GM18868 (cell line): ENCODE data around the gene ARSA.
"Not testable (repeated sequence)": the region's sequence is repeated elsewhere in the genome, so short reads cannot be mapped to it uniquely, and the experiment has no call there.

ENCODE experiments used
- ATAC-seq: cut with Tn5 transposase; IDR thresholded peaks from one replicate; pipeline ENCODE4 v1.9.1; 2021; ENCODE audit warnings: mild to moderate bottlenecking, moderate library complexity; ENCODE audit not compliant: unreplicated experiment

The ARSA gene

GRCh38 chr22:50627642-50628542, at the start of gene ARSA:
ARSA (minus strand) TSS chr22:50628152; CDS start chr22:50627779, 373 bp downstream.
- ATAC-seq: peak; percentile 75

- ATAC-seq: no peak
Observed at GRCh38 chr22:50676661-50677492, 48.9 kb upstream of the ARSA start.

- ATAC-seq: no peak
Observed at GRCh38 chr22:50676180-50676636, 48.3 kb upstream of the ARSA start.

DNA sequence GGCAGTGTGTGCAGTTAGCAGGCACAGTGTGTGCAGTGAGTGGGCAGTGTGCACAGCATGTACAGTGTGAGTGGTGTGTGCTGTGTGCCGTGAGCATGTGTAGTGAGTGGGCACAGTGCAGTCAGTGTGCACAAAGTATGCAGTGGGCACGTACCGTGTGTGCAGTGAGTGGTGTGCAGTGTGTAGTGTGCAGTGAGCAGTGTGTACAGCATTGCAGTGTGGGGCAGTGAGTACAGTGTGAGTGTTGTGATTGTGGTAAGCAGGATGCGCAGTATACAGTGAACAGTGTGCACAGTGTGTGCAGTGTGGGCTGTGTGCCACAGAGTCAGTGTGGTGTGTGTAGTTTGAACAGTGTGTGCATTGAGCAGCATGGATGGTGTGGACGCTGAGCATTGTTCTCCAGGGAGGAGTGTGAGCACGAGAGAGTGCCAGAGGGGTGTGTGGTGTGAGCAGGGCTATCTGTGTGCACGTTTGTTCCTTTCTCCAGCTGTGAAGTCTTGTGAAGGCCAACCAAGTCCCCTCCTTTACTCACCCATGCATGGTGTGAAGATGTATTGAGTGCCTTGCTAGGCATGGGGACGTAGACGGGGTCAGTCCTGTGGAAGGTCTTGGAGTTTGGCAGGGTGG, 47.7 kb upstream of the ARSA start:
- no peak for ATAC-seq

DNA sequence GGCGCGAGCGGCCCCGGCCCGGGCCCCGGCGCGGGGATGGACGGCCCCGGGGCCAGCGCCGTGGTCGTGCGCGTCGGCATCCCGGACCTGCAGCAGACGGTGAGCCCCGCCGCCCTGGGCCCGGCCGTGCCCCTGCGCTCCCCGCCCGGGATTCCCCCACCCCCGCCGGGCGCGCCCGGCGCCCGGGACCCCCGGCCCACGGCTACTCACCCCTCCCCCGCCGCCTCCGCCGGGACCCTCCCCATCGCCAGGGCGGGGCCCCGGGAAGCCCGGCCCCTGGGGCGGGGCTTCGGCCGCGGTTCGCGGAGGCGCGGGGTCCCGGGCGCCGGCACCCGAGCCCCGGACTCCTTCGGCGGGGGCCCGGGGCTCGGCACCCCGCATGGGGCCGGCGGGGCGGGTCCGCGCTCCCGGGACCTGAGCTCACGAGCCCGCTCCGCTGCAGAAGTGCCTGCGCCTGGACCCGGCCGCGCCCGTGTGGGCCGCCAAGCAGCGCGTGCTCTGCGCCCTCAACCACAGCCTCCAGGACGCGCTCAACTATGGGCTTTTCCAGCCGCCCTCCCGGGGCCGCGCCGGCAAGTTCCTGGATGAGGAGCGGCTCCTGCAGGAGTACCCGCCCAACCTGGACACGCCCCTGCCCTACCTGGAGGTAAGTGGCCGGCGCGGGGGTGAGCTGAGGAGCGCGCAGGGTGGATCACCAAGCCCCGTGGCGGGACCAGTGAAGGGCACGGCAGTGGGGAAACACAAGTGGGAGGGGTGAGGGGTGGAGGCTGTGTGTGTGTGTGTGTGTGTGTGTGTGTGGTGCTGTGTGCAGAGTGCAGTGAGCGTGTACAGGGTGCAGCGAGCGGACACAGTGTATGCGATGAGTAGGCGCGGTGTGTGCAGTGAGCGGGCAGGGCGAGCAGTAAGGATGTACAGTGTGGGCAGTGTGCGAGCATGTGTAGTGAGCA, 46.9 kb upstream of the ARSA start:
- ATAC-seq: no peak

- ATAC-seq: no peak
Observed at GRCh38 chr22:50674130-50674500, 46.2 kb upstream of the ARSA start.

DNA sequence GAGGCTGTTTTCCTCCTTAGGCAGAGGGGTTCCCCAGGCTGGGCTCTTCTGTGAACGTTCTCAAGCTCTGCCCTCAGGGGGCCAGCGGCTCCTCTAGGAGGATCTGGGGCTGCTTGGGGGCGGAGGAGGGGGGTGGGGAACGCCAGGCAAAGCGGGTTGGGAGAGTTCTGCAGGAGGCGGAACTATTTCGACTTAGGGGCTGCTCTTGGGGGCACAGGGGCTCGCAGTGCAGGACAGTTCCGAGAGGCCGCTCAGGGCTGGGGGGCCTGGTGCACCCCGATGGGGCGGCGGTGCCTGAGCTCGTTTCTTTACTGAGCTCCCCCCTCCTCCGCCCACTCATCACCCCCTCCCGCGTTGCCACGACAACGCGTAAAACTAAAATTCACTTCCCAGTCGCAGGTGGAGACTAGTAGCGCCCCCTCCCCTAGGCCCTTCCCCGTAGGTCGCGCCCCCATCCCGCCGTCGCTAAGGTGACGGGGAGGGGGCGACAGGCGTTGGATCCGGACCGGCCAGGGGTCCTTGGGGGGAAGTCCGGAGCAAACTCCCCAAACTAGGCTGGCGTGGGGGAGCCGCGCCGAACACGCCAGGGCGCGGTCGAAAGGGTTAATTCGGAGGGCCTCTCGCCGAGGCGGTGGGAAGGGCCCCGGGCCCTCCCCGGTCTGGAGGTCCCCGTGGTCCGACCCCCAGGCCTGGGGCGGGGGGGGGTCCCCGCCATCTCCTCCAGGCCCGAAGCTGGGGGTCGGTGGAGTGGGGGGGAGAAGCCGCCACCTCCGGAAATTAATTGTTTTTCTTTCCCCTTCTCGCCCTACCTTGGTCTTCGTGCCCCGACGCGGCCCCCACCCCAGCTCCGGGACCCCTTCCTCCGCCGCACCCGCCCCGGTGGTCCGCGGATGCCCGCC, 45.5 kb upstream of the ARSA start:
- ATAC-seq: no peak

- no peak for ATAC-seq
Observed at GRCh38 chr22:50672471-50673230, 44.7 kb upstream of the ARSA start, which contains the start of gene SHANK3. SHANK3 (plus strand) TSS chr22:50672823.

- ATAC-seq: no peak
Observed at GRCh38 chr22:50672041-50672440, 44.1 kb upstream of the ARSA start.

- ATAC-seq: no peak
Observed at GRCh38 chr22:50671641-50672040, 43.7 kb upstream of the ARSA start.

GRCh38 chr22:50670914-50671538, 43.1 kb upstream of the ARSA start:
- no peak for ATAC-seq

DNA sequence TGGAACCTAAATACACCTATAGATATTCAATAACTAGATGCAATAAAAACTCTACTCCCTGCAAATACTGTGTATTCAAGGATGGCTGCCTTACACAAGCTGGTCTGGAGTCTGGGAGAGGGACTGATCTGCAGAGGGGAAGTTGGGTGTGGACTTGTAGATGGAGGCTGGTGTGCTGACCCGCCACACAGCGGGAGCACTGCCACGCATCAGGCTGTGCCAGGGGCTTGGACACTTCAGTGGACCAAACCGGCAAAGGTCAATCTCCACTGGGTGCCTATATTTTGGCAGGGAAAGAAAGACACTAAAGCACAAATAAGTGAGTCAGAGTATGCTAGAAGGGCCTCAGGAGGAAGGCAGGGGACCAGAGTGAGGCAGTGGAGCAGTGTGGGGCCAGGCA, 42.6 kb upstream of the ARSA start:
- no peak for ATAC-seq

- no peak for ATAC-seq
Observed at GRCh38 chr22:50665738-50666137, 37.8 kb upstream of the ARSA start.

- no peak for ATAC-seq
Observed at GRCh38 chr22:50665212-50665611, 37.3 kb upstream of the ARSA start.

DNA sequence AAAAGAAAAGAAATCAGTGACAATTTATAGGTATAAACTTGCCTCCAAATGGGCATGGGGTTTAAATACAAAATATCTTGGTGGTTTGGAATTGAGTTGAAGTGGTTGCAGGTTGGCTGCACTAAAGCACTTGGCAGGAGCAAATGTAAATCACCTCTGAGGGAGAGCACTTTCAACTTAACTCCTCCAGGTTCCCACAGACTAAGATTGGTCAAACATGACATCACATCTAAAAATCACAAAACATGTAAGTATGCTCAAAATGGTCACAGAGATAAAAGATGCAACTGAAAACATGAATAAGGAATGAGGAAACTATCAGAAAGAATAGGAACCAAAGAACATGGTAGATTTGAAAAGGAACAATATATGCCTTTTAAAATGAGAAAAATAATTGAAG, 32.4 kb upstream of the ARSA start:
- no peak for ATAC-seq

DNA sequence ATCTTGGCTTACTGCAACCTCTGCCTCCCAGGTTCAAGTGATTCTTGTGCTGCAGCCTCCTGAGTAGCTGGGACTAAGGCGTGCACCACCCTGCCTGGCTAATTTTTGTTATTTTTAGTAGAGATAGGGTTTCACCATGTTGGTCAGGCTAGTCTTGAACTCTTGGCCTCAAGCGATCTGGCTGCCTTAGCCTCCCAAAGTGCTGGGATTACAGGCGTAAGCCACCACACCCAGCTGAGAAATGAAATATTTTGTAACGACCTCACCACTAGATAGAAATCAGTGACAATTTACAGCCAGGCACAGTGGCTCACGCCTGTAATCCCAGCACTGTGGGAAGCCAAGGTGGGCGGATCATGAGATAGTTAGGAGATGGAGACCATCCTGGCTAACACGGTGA, 31.8 kb upstream of the ARSA start:
- ATAC-seq: not testable (repeated sequence)

DNA sequence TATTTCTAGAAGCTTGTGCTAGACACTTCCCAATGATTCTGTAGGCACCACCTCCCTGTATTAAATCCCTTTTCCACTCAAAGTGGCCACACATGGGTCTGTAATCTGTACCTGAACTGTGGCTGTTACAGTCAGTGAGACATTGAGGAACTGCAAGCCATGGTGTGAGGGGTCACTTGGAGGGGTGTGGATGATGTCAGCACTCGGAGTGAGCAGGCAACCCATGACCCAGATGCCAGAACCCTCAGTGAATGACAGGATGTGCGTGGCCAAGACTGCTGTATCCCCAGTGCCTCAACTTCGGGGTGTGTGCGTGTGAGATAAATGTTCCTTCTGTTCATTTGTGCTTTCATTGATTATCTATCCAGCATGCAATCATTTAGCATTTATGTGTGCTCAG, 30.0 kb upstream of the ARSA start:
- no peak for ATAC-seq
